ENCODE results near the gene TNK1.

TNK1 gene

GRCh38 chr17:7369825-7370224 is 11.1 kb upstream of the TNK1 start:
- no peak for DNase-seq (ENCODE audit: low read depth)
- no peak for TF ChIP-seq CTCF (conservative IDR thresholded peaks at IDR 0.05; ENCODE audit: low read depth, low read length)
- no peak overlapping the region for H3K4me3 ChIP-seq (ENCODE audit: low read depth, low read length)

- no peak for DNase-seq (ENCODE audit: low read depth)
- H3K4me3 ChIP-seq (ENCODE audit: low read depth, low read length), result no peak overlapping the region
- TF ChIP-seq CTCF (conservative IDR thresholded peaks at IDR 0.05; ENCODE audit: low read depth, low read length), result no peak
Measured at GRCh38 chr17:7370853-7371252, 10.0 kb upstream of the TNK1 start.

- DNase-seq (ENCODE audit: low read depth), result no peak
- no peak for TF ChIP-seq CTCF (conservative IDR thresholded peaks at IDR 0.05; ENCODE audit: low read depth, low read length)
- no peak overlapping the region for H3K4me3 ChIP-seq (ENCODE audit: low read depth, low read length)
Measured at GRCh38 chr17:7374353-7374752, 6.5 kb upstream of the TNK1 start.

- TF ChIP-seq CTCF (conservative IDR thresholded peaks at IDR 0.05; ENCODE audit: low read depth, low read length), result no peak
- no peak for DNase-seq (ENCODE audit: low read depth)
- no peak overlapping the region for H3K4me3 ChIP-seq (ENCODE audit: low read depth, low read length)
Measured at GRCh38 chr17:7379134-7379533, 1.8 kb upstream of the TNK1 start.

- no peak for TF ChIP-seq CTCF (conservative IDR thresholded peaks at IDR 0.05; ENCODE audit: low read depth, low read length)
- DNase-seq (ENCODE audit: low read depth), result no peak
- no peak overlapping the region for H3K4me3 ChIP-seq (ENCODE audit: low read depth, low read length)
Measured at GRCh38 chr17:7380321-7380720, 568 bp upstream of the TNK1 start.

- no peak for DNase-seq (ENCODE audit: low read depth)
- TF ChIP-seq CTCF (conservative IDR thresholded peaks at IDR 0.05; ENCODE audit: low read depth, low read length), result no peak
- H3K4me3 ChIP-seq (ENCODE audit: low read depth, low read length), result no peak overlapping the region
Measured at GRCh38 chr17:7382901-7383300, 2.0 kb downstream of the TNK1 start.

- DNase-seq (ENCODE audit: low read depth), result no peak
- H3K4me3 ChIP-seq (ENCODE audit: low read depth, low read length), result no peak overlapping the region
- TF ChIP-seq CTCF (conservative IDR thresholded peaks at IDR 0.05; ENCODE audit: low read depth, low read length), result no peak
Measured at GRCh38 chr17:7383371-7383741, 2.5 kb downstream of the TNK1 start.

Data from choroid plexus epithelial cell (primary cell).